HEK293 (cell line): ENCODE measurements around the gene OTUD1.
A peak's percentile ranks its signal among the peaks of the same experiment; 100 is the strongest.

ENCODE experiments used
- CTCF ChIA-PET: fragments of 350-600 bp; formaldehyde crosslinking; extraction: SDS; loops from one replicate; lab custom pipeline; 2021; ENCODE audit warnings: antibody characterized with exemption; lab: Yijun Ruan, JAX
- POLR2A ChIA-PET: fragments of 300-600 bp; formaldehyde crosslinking; extraction: SDS; loops from one replicate; lab custom pipeline; 2020; ENCODE audit warnings: antibody characterized with exemption, inconsistent platforms; lab: Yijun Ruan, JAX
- H3K27ac ChIP-seq: fragments of 200-500 bp; sonication (Bioruptor generic); 2 replicates; pipeline ENCODE4 v1.5.1; 2014; ENCODE audit warnings: low read depth, low read length, control low read depth, inconsistent platforms; ENCODE audit errors: extremely low read depth
- H3K36me3 ChIP-seq, 2 experiments: fragments of 200-500 bp in 1 of 2; sonication (Bioruptor generic) in 1 of 2; 1 replicate in 1 of 2; 2 replicates in 1 of 2; pipeline ENCODE4 v1.5.1; 2014 to 2017; ENCODE audit warnings: inconsistent platforms in 2 of 2, low read length in 2 of 2; ENCODE audit not compliant: control insufficient read depth in 2 of 2, insufficient read depth in 1 of 2
- H3K4me1 ChIP-seq: fragments of 200-500 bp; sonication (Bioruptor generic); 2 replicates; pipeline ENCODE4 v1.5.1; 2014; ENCODE audit warnings: mild to moderate bottlenecking, low read length, inconsistent platforms; ENCODE audit not compliant: control insufficient read depth, insufficient read depth
- H3K4me3 ChIP-seq: 2 replicates; pipeline ENCODE4 v1.5.1; 2011; ENCODE audit warnings: low read depth, mild to moderate bottlenecking, control low read depth, low read length, moderate library complexity
- H3K9me3 ChIP-seq: fragments of 200-500 bp; sonication (Bioruptor generic); 2 replicates; pipeline ENCODE4 v1.5.1; 2014; ENCODE audit warnings: low read depth, low read length, inconsistent platforms; ENCODE audit not compliant: control insufficient read depth, insufficient read depth
- BCL11A ChIP-seq: fragments of 450-650 bp; formaldehyde crosslinking; IDR thresholded peaks from 2 replicates; pipeline ENCODE4 v1.5.1; 2016; ENCODE audit warnings: low read depth, missing biosample characterization, missing genetic modification characterization
- FEZF1 ChIP-seq: fragments of 450-650 bp; formaldehyde crosslinking; IDR thresholded peaks from 2 replicates; pipeline ENCODE4 v1.5.1; 2016; ENCODE audit warnings: missing biosample characterization, missing genetic modification characterization
- GLI2 ChIP-seq: fragments of 450-650 bp; formaldehyde crosslinking; IDR thresholded peaks from 2 replicates; pipeline ENCODE4; 2017; ENCODE audit warnings: missing biosample characterization, missing genetic modification characterization, low read depth, borderline replicate concordance
- KLF8 ChIP-seq: fragments of 450-650 bp; formaldehyde crosslinking; IDR thresholded peaks from 2 replicates; pipeline ENCODE4 v1.5.1; 2016; ENCODE audit warnings: missing biosample characterization, missing genetic modification characterization
- KLF9 ChIP-seq: fragments of 450-650 bp; formaldehyde crosslinking; IDR thresholded peaks from 2 replicates; pipeline ENCODE4 v1.5.1; 2016; ENCODE audit warnings: missing biosample characterization, missing genetic modification characterization, low read depth
- OVOL3 ChIP-seq: fragments of 450-650 bp; formaldehyde crosslinking; IDR thresholded peaks from 2 replicates; pipeline ENCODE4 v1.5.1; 2016; ENCODE audit warnings: missing biosample characterization, missing genetic modification characterization
- PRDM6 ChIP-seq: fragments of 450-650 bp; formaldehyde crosslinking; IDR thresholded peaks from 2 replicates; pipeline ENCODE4 v1.5.1; 2017; ENCODE audit warnings: missing biosample characterization, missing genetic modification characterization
- ZBTB1 ChIP-seq: fragments of 450-650 bp; formaldehyde crosslinking; IDR thresholded peaks from 2 replicates; pipeline ENCODE4 v1.5.1; 2016; ENCODE audit warnings: missing biosample characterization, missing genetic modification characterization
- ZBTB17 ChIP-seq: fragments of 450-650 bp; formaldehyde crosslinking; IDR thresholded peaks from 2 replicates; pipeline ENCODE4 v1.5.1; 2016; ENCODE audit warnings: missing biosample characterization, missing genetic modification characterization
- ZBTB20 ChIP-seq: fragments of 450-650 bp; formaldehyde crosslinking; IDR thresholded peaks from 2 replicates; pipeline ENCODE4 v1.5.1; 2016; ENCODE audit warnings: missing biosample characterization, missing genetic modification characterization
- ZBTB48 ChIP-seq: fragments of 450-650 bp; formaldehyde crosslinking; IDR thresholded peaks from 2 replicates; pipeline ENCODE4 v1.5.1; 2016; ENCODE audit warnings: missing biosample characterization, missing genetic modification characterization
- ZFP3 ChIP-seq: fragments of 450-650 bp; formaldehyde crosslinking; IDR thresholded peaks from 2 replicates; pipeline ENCODE4 v1.5.1; 2016; ENCODE audit warnings: low read depth, missing biosample characterization, missing genetic modification characterization
- ZIC2 ChIP-seq: fragments of 450-650 bp; formaldehyde crosslinking; IDR thresholded peaks from 2 replicates; pipeline ENCODE4 v1.5.1; 2016; ENCODE audit warnings: missing biosample characterization, missing genetic modification characterization
- ZNF133 ChIP-seq: fragments of 450-650 bp; formaldehyde crosslinking; IDR thresholded peaks from 2 replicates; pipeline ENCODE4 v1.5.1; 2016; ENCODE audit warnings: missing biosample characterization, missing genetic modification characterization
- ZNF157 ChIP-seq: fragments of 450-650 bp; formaldehyde crosslinking; IDR thresholded peaks from 2 replicates; pipeline ENCODE4 v1.5.1; 2016; ENCODE audit warnings: missing biosample characterization, missing genetic modification characterization
- ZNF18 ChIP-seq: fragments of 450-650 bp; formaldehyde crosslinking; IDR thresholded peaks from 2 replicates; pipeline ENCODE4 v1.5.1; 2016; ENCODE audit warnings: missing biosample characterization, missing genetic modification characterization
- ZNF19 ChIP-seq: fragments of 450-650 bp; formaldehyde crosslinking; IDR thresholded peaks from 2 replicates; pipeline ENCODE4; 2016; ENCODE audit warnings: missing biosample characterization, missing genetic modification characterization, low read depth
- ZNF2 ChIP-seq: fragments of 450-650 bp; formaldehyde crosslinking; IDR thresholded peaks from 2 replicates; pipeline ENCODE4 v1.5.1; 2016; ENCODE audit warnings: missing biosample characterization, missing genetic modification characterization
- ZNF23 ChIP-seq: fragments of 450-650 bp; formaldehyde crosslinking; IDR thresholded peaks from 2 replicates; pipeline ENCODE4 v1.5.1; 2016; ENCODE audit warnings: missing biosample characterization, missing genetic modification characterization, borderline replicate concordance
- ZNF311 ChIP-seq: fragments of 450-650 bp; formaldehyde crosslinking; IDR thresholded peaks from 2 replicates; pipeline ENCODE4 v1.5.1; 2017; ENCODE audit warnings: missing biosample characterization, missing genetic modification characterization, borderline replicate concordance
- ZNF366 ChIP-seq: fragments of 450-650 bp; formaldehyde crosslinking; conservative IDR thresholded peaks from 2 replicates; pipeline ENCODE4 v1.5.1; 2016; ENCODE audit warnings: missing biosample characterization, missing genetic modification characterization
- ZNF391 ChIP-seq: fragments of 450-650 bp; formaldehyde crosslinking; IDR thresholded peaks from 2 replicates; pipeline ENCODE4 v1.5.1; 2016; ENCODE audit warnings: low read depth, missing biosample characterization, missing genetic modification characterization, borderline replicate concordance
- ZNF623 ChIP-seq: fragments of 450-650 bp; formaldehyde crosslinking; IDR thresholded peaks from 2 replicates; pipeline ENCODE4 v1.5.1; 2016; ENCODE audit warnings: missing biosample characterization, missing genetic modification characterization
- ZNF658 ChIP-seq: fragments of 450-650 bp; formaldehyde crosslinking; IDR thresholded peaks from 2 replicates; pipeline ENCODE4; 2016; ENCODE audit warnings: missing biosample characterization, missing genetic modification characterization
- ZNF701 ChIP-seq: fragments of 450-650 bp; formaldehyde crosslinking; IDR thresholded peaks from 2 replicates; pipeline ENCODE4 v1.5.1; 2016; ENCODE audit warnings: missing biosample characterization, missing genetic modification characterization
- TF ChIP-seq, protein P1 (sequence below): fragments of 450-650 bp; formaldehyde crosslinking; IDR thresholded peaks from 2 replicates; pipeline ENCODE4 v1.5.1; 2016; ENCODE audit warnings: missing biosample characterization, missing genetic modification characterization, low read depth
- TF ChIP-seq, protein P2 (sequence below): fragments of 450-650 bp; formaldehyde crosslinking; IDR thresholded peaks from 2 replicates; pipeline ENCODE4 v1.5.1; 2016; ENCODE audit warnings: missing biosample characterization, missing genetic modification characterization
- TF ChIP-seq, protein P3 (sequence below): fragments of 450-650 bp; formaldehyde crosslinking; IDR thresholded peaks from 2 replicates; pipeline ENCODE4 v1.5.1; 2016; ENCODE audit warnings: missing biosample characterization, missing genetic modification characterization

Gene OTUD1

DNA sequence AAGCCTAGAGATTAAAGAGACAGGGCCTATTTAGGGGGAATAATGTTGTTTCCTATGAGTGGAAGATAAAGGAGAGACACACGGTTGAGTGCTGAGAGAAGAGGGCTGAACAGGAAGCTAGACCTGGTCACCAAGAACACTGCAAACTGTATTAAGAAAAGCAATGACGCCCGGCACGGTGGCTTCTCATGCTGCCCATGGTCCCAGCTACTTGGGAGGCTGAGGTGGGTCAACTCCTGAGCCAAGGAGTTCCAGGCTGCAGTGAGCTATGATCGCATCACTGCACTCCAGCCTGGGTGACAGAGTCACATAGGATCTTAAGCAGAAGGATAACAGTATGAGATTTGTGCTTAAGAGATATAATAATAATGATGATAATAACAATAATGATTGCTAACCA, 19.7 kb upstream of the OTUD1 start:
- H3K9me3 ChIP-seq = no peaks in the 10 kb centered on the region
- no peak overlapping the region for H3K4me3 ChIP-seq
- no peaks in the 10 kb centered on the region for H3K36me3 ChIP-seq
- CTCF ChIA-PET = interaction anchor here (0.6 kb wide), 1 partner anchor 125 kb away, joined by 6 read pairs; no protein-coding TSS in a partner anchor
- H3K4me1 ChIP-seq = peaks cover 6% of the 10 kb centered on the region
- H3K27ac ChIP-seq = no peak overlapping the region
- TF ChIP-seq ZNF658 (tag by site-specific recombination) (no peak), ZFP3 (no peak), ZBTB48 (tag by site-specific recombination) (no peak), ZNF19 (tag by site-specific recombination) (no peak), ZBTB1 (no peak), ZNF311 (tag by site-specific recombination) (no peak), OVOL3 (tag by site-specific recombination) (no peak), ZNF23 (tag by site-specific recombination) (no peak), ZNF701 (tag by site-specific recombination) (no peak), PRDM6 (tag by site-specific recombination) (no peak), ZNF18 (tag by site-specific recombination) (no peak)
- TF ChIP-seq, protein P1, sequence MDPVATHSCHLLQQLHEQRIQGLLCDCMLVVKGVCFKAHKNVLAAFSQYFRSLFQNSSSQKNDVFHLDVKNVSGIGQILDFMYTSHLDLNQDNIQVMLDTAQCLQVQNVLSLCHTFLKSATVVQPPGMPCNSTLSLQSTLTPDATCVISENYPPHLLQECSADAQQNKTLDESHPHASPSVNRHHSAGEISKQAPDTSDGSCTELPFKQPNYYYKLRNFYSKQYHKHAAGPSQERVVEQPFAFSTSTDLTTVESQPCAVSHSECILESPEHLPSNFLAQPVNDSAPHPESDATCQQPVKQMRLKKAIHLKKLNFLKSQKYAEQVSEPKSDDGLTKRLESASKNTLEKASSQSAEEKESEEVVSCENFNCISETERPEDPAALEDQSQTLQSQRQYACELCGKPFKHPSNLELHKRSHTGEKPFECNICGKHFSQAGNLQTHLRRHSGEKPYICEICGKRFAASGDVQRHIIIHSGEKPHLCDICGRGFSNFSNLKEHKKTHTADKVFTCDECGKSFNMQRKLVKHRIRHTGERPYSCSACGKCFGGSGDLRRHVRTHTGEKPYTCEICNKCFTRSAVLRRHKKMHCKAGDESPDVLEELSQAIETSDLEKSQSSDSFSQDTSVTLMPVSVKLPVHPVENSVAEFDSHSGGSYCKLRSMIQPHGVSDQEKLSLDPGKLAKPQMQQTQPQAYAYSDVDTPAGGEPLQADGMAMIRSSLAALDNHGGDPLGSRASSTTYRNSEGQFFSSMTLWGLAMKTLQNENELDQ (tag by site-specific recombination) = no peak
- TF ChIP-seq, protein P2, sequence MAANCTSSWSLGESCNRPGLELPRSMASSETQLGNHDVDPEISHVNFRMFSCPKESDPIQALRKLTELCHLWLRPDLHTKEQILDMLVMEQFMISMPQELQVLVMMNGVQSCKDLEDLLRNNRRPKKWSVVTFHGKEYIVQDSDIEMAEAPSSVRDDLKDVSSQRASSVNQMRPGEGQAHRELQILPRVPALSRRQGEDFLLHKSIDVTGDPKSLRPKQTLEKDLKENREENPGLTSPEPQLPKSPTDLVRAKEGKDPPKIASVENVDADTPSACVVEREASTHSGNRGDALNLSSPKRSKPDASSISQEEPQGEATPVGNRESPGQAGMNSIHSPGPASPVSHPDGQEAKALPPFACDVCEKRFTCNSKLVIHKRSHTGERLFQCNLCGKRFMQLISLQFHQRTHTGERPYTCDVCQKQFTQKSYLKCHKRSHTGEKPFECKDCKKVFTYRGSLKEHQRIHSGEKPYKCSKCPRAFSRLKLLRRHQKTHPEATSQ (tag by site-specific recombination) = no peak
- TF ChIP-seq, all 188 proteins: peak for 0
- POLR2A ChIA-PET = no interaction called here

DNA sequence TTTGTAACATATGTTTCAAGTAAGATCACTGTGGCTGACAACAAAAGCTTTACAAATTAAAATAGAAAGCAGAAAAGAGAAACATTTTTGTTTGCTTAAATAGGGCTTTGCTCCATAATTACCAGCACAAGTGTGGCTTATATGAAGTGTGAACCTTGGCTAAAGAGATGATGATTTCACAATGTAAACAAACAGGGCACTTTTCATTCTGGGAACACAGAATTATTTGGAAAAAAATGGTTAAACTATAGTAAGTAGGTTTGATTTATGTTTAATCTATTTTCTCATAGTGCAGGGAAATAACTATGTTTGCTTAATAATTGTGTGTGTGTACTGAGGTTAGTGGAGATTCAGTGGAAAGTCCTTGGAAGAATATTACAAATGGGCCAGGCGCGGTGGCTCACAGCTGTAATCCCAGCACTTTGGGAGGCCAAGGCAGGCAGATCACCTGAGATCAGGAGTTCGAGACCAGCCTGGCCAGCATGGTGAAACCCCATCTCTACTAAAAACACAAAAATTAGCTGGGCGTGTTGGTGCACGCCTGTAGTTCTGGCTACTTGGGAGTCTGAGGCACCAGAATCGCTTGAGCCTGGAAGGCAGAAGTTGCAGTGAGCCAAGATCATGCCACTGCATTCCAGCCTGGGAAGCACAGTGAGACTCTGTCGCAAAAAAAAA, 19.1 kb upstream of the OTUD1 start:
- Histone ChIP-seq H3K36me3 (no peaks in the 10 kb centered on the region), H3K4me1 (peaks cover 6% of the 10 kb centered on the region), H3K27ac (no peak overlapping the region), H3K9me3 (no peaks in the 10 kb centered on the region), H3K4me3 (no peak overlapping the region)
- ChIA-PET CTCF (interaction anchor here (0.6 kb wide), 1 partner anchor 125 kb away, joined by 6 read pairs; no protein-coding TSS in a partner anchor), POLR2A (no interaction called here)
- TF ChIP-seq ZNF391 (tag by site-specific recombination) (peak; percentile 87; the same call in 1 of the 2 replicates), ZIC2 (tag by site-specific recombination) (no peak), KLF9 (tag by site-specific recombination) (no peak), ZNF366 (peak; percentile 77), ZNF133 (no peak), FEZF1 (tag by site-specific recombination) (peak; percentile 58; the same call in 1 of the 2 replicates), ZNF157 (tag by site-specific recombination) (no peak), KLF8 (tag by site-specific recombination) (peak; percentile 48; the same call in 1 of the 2 replicates), ZNF623 (tag by site-specific recombination) (no peak), BCL11A (peak; percentile 25; the same call in 1 of the 2 replicates), GLI2 (tag by site-specific recombination) (0 out of 2 replicates have a peak, but pooled peaks have one; percentile 24), ZBTB20 (tag by site-specific recombination) (no peak), ZBTB17 (tag by site-specific recombination) (peak; percentile 83), ZNF2 (0 out of 2 replicates have a peak, but pooled peaks have one; percentile 26)
- TF ChIP-seq, protein P3, sequence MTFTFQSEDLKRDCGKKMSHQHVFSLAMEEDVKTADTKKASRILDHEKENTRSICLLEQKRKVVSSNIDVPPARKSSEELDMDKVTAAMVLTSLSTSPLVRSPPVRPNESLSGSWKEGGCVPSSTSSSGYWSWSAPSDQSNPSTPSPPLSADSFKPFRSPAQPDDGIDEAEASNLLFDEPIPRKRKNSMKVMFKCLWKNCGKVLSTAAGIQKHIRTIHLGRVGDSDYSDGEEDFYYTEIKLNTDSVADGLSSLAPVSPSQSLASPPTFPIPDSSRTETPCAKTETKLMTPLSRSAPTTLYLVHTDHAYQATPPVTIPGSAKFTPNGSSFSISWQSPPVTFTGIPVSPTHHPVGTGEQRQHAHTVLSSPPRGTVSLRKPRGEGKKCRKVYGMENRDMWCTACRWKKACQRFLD (tag by site-specific recombination) = no peak
